HG03469 (cell line): ENCODE data around the gene GLP2R.
"Not testable (repeated sequence)": the region's sequence is repeated elsewhere in the genome, so short reads cannot be mapped to it uniquely, and the experiment has no call there.

ENCODE experiments used
- ATAC-seq: cut with Tn5 transposase; IDR thresholded peaks from one replicate; pipeline ENCODE4 v1.9.1; 2021; ENCODE audit warnings: mild to moderate bottlenecking, moderate library complexity, moderate number of reproducible peaks; ENCODE audit not compliant: unreplicated experiment

Gene GLP2R

GRCh38 chr17:9825641-9826150, at the start of gene GLP2R:
Gene GLP2R, plus strand, starts transcription at chr17:9825924. Its CDS starts 140 bp downstream, at chr17:9826064.
- ATAC-seq: no peak

GRCh38 chr17:9776911-9777310, 48.8 kb upstream of the GLP2R start:
- ATAC-seq: no peak

- no peak for ATAC-seq
Observed at GRCh38 chr17:9780552-9780951, 45.2 kb upstream of the GLP2R start.

- ATAC-seq: no peak
Observed at GRCh38 chr17:9783050-9783449, 42.7 kb upstream of the GLP2R start.

GRCh38 chr17:9783465-9783864, 42.3 kb upstream of the GLP2R start:
- ATAC-seq: not testable (repeated sequence)

- ATAC-seq: no peak
Observed at GRCh38 chr17:9784544-9784943, 41.2 kb upstream of the GLP2R start.

GRCh38 chr17:9788601-9789000, 37.1 kb upstream of the GLP2R start:
- no peak for ATAC-seq

- no peak for ATAC-seq
Observed at GRCh38 chr17:9790316-9790715, 35.4 kb upstream of the GLP2R start.

GRCh38 chr17:9790889-9791876, 34.5 kb upstream of the GLP2R start, which contains the start of gene DHRS7C:
Gene DHRS7C, minus strand, starts transcription at chr17:9791592. Its CDS starts 308 bp downstream, at chr17:9791284.
- ATAC-seq: no peak

- no peak for ATAC-seq
Observed at GRCh38 chr17:9792181-9792840, 33.4 kb upstream of the GLP2R start.

GRCh38 chr17:9798008-9798407, 27.7 kb upstream of the GLP2R start:
- no peak for ATAC-seq

GRCh38 chr17:9798724-9799123, 27.0 kb upstream of the GLP2R start:
- ATAC-seq: no peak

- no peak for ATAC-seq
Observed at GRCh38 chr17:9801505-9801904, 24.2 kb upstream of the GLP2R start.

- no peak for ATAC-seq
Observed at GRCh38 chr17:9802294-9802693, 23.4 kb upstream of the GLP2R start.

- no peak for ATAC-seq
Observed at GRCh38 chr17:9802697-9803096, 23.0 kb upstream of the GLP2R start.

GRCh38 chr17:9805769-9806168, 20.0 kb upstream of the GLP2R start:
- ATAC-seq: no peak

- no peak for ATAC-seq
Observed at GRCh38 chr17:9806699-9807098, 19.0 kb upstream of the GLP2R start.

GRCh38 chr17:9809409-9809808, 16.3 kb upstream of the GLP2R start:
- ATAC-seq: no peak

GRCh38 chr17:9810100-9810949, 15.4 kb upstream of the GLP2R start:
- ATAC-seq: no peak

GRCh38 chr17:9811086-9811485, 14.6 kb upstream of the GLP2R start:
- no peak for ATAC-seq

GRCh38 chr17:9811537-9811936, 14.2 kb upstream of the GLP2R start:
- no peak for ATAC-seq
